GM23248 (cell line): ENCODE data around the gene SFXN2. TPM values are rescaled to one million over a fixed set of nuclear protein-coding genes. Genes with fewer than 3 reads are reported as not detected.

ENCODE experiments used
- DNase-seq: peaks from one replicate; pipeline ENCODE4 v3.0.0-alpha.2; 2015
- H2AFZ ChIP-seq: fragments of 200-600 bp; sonication (generic); 2 replicates; pipeline ENCODE4 v1.6.1; 2016; ENCODE audit warnings: antibody characterized with exemption
- H3F3A ChIP-seq: fragments of 200-600 bp; sonication (generic); 2 replicates; pipeline ENCODE4 v1.6.1; 2016; ENCODE audit warnings: mild to moderate bottlenecking, antibody characterized with exemption, mixed run types; ENCODE audit not compliant: insufficient read depth
- H3K27ac ChIP-seq: fragments of 200-600 bp; sonication (generic); 2 replicates; pipeline ENCODE4 v1.5.1; 2016; ENCODE audit warnings: mild to moderate bottlenecking
- H3K27me3 ChIP-seq: fragments of 200-600 bp; sonication (generic); replicated peaks from 2 replicates; pipeline ENCODE4 v1.6.1; 2016; ENCODE audit warnings: mild to moderate bottlenecking; ENCODE audit not compliant: insufficient read depth
- H3K36me3 ChIP-seq: fragments of 200-600 bp; sonication (generic); 2 replicates; pipeline ENCODE4 v1.6.1; 2016; ENCODE audit warnings: low read depth, mild to moderate bottlenecking
- H3K4me1 ChIP-seq: fragments of 200-600 bp; sonication (generic); 2 replicates; pipeline ENCODE4 v1.6.1; 2016; ENCODE audit warnings: mild to moderate bottlenecking; ENCODE audit not compliant: insufficient read depth
- H3K4me2 ChIP-seq: fragments of 200-600 bp; sonication (generic); one replicate; pipeline ENCODE4 v1.6.1; 2016; ENCODE audit warnings: mild to moderate bottlenecking; ENCODE audit not compliant: unreplicated experiment
- H3K4me3 ChIP-seq: fragments of 200-600 bp; sonication (generic); 2 replicates; pipeline ENCODE4 v1.5.1; 2016; ENCODE audit warnings: mild to moderate bottlenecking
- H3K79me2 ChIP-seq: fragments of 200-600 bp; sonication (generic); 2 replicates; pipeline ENCODE4 v1.6.1; 2016; ENCODE audit warnings: mild to moderate bottlenecking; ENCODE audit not compliant: insufficient read depth
- H3K9ac ChIP-seq: fragments of 200-600 bp; sonication (generic); 2 replicates; pipeline ENCODE4 v1.6.1; 2016; ENCODE audit warnings: mild to moderate bottlenecking
- H3K9me2 ChIP-seq: fragments of 200-600 bp; sonication (generic); 2 replicates; pipeline ENCODE4 v1.6.1; 2016; ENCODE audit warnings: mixed run types, mild to moderate bottlenecking, moderate library complexity; ENCODE audit not compliant: insufficient read depth
- H3K9me3 ChIP-seq: fragments of 200-600 bp; sonication (generic); one replicate; pipeline ENCODE4 v1.6.1; 2017; ENCODE audit warnings: low read depth
- H4K20me1 ChIP-seq: fragments of 200-600 bp; sonication (generic); 2 replicates; pipeline ENCODE4 v1.6.0; 2016; ENCODE audit not compliant: insufficient read depth
- EZH2 ChIP-seq: fragments of 200-600 bp; sonication (generic); IDR thresholded peaks from 2 replicates; pipeline ENCODE4 v1.6.1; 2018; ENCODE audit warnings: antibody characterized with exemption, mild to moderate bottlenecking; ENCODE audit not compliant: insufficient read depth, poor library complexity, severe bottlenecking
- EZH2phosphoT487 ChIP-seq: fragments of 200-600 bp; sonication (generic); IDR thresholded peaks from 2 replicates; pipeline ENCODE4 v1.6.1; 2018; ENCODE audit warnings: antibody characterized with exemption, moderate library complexity, mild to moderate bottlenecking, low read depth; ENCODE audit not compliant: insufficient read depth
- WGBS, 2 experiments: methylation state at CpG; one replicate each; pipeline ENCODE4 v1.1.6; 2015 to 2017; ENCODE audit warnings: low lambda C conversion rate in 2 of 2, low coverage in 1 of 2; ENCODE audit errors: missing lambda C conversion rate in 2 of 2; 5-methylcytosine and 5-hydroxymethylcytosine counted together
- in situ Hi-C: fragments of 300-500 bp; cut with MboI; formaldehyde crosslinking; loops from 2 replicates; pipeline ENCODE4 v1.15.0; 2020
- polyA plus RNA-seq: library from polyadenylated mRNA; unstranded; fragments of >200 nt; fragmentation: Nextera tagmentation; extraction: Ambion mirVana; gene quantifications from 2 replicates; pipeline ENCODE4 v1.2.1, GENCODE V29; 2016
- total RNA-seq: library from RNA; depleted of rRNA; stranded (reverse); fragments of >200 nt; shearing (Covaris generic); gene quantifications from 2 replicates; pipeline ENCODE4 v1.2.3, GENCODE V29; 2014; rRNA removed

SFXN2 gene
- total and polyA plus RNA-seq, 2 experiments from 2014 or later, result 1.1 to 1.7 TPM

GRCh38 chr10:102783568-102783967 lies 69.1 kb downstream of the SFXN2 start:
- Histone ChIP-seq H3K36me3 (no peaks in the 10 kb centered on the region), H3K9me3 (no peaks in the 10 kb centered on the region), H3K9ac (peak overlapping the region; percentile 76), H3K27me3 (no peaks in the 10 kb centered on the region), H3K79me2 (peaks cover 72% of the 10 kb centered on the region), H3F3A (peaks cover 45% of the 10 kb centered on the region), H4K20me1 (no peaks in the 10 kb centered on the region; the same call in 1 of the 2 replicates), H3K27ac (peak overlapping the region; percentile 94), H3K4me1 (peaks cover 46% of the 10 kb centered on the region), H2AFZ (no peak overlapping the region), H3K9me2 (no peaks in the 10 kb centered on the region), H3K4me2 (peak overlapping the region; percentile 63), H3K4me3 (peak overlapping the region; percentile 50)
- in situ Hi-C loops, result no loop called here
- TF ChIP-seq EZH2phosphoT487 (no peak), EZH2 (no peak)
- no peak for DNase-seq
- 52 to 55% methylated on average over 1 of the region's 1 CpG for WGBS, 2 experiments

- DNase-seq, result no peak
- no peak for TF ChIP-seq EZH2phosphoT487
- TF ChIP-seq EZH2, result no peak
- Histone ChIP-seq H3F3A (peaks cover 30% of the 10 kb centered on the region), H3K27ac (no peak overlapping the region), H4K20me1 (no peaks in the 10 kb centered on the region), H2AFZ (no peak overlapping the region), H3K4me2 (no peak overlapping the region), H3K9ac (no peak overlapping the region), H3K27me3 (no peaks in the 10 kb centered on the region), H3K36me3 (no peaks in the 10 kb centered on the region), H3K4me3 (no peak overlapping the region), H3K9me2 (no peaks in the 10 kb centered on the region), H3K4me1 (peaks cover 31% of the 10 kb centered on the region), H3K9me3 (no peaks in the 10 kb centered on the region), H3K79me2 (peaks cover 78% of the 10 kb centered on the region)
- in situ Hi-C loops, result no loop called here
- 52 to 54% methylated on average over 2 of the region's 2 CpGs for WGBS, 2 experiments
Measured at GRCh38 chr10:102785818-102786217, 71.4 kb downstream of the SFXN2 start.

- no peak overlapping the region for H2AFZ ChIP-seq
- peak overlapping the region; percentile 3; the same call in 1 of the 2 replicates for H3K9ac ChIP-seq
- no peak for TF ChIP-seq EZH2
- TF ChIP-seq EZH2phosphoT487, result no peak
- no peak overlapping the region for H3K4me3 ChIP-seq
- no peaks in the 10 kb centered on the region; the same call in 1 of the 2 replicates for H4K20me1 ChIP-seq
- H3K4me1 ChIP-seq, result peaks cover 15% of the 10 kb centered on the region
- no peaks in the 10 kb centered on the region for H3F3A ChIP-seq
- 56 to 64% methylated on average over 8 of the region's 8 CpGs for WGBS, 2 experiments
- no peaks in the 10 kb centered on the region for H3K36me3 ChIP-seq
- no peaks in the 10 kb centered on the region for H3K9me2 ChIP-seq
- H3K4me2 ChIP-seq, result no peak overlapping the region
- H3K27ac ChIP-seq, result peak overlapping the region; percentile 14; the same call in 1 of the 2 replicates
- no peaks in the 10 kb centered on the region for H3K27me3 ChIP-seq
- H3K9me3 ChIP-seq, result no peaks in the 10 kb centered on the region
- H3K79me2 ChIP-seq, result peaks cover 89% of the 10 kb centered on the region
- in situ Hi-C loops, result no loop called here
- DNase-seq, result peak; percentile 40
Measured at GRCh38 chr10:102791754-102792395, 77.4 kb downstream of the SFXN2 start.

Other genes starting within 250 kb of the SFXN2 start
- gene ACTR1A, start 211.9 kb upstream of the SFXN2 start, total RNA-seq, result 109 and 134 TPM in 2 replicates
- 127 and 134 TPM in 2 replicates for gene ACTR1A, start 211.9 kb upstream of the SFXN2 start, polyA plus RNA-seq
- gene SUFU, start 210.7 kb upstream of the SFXN2 start, total RNA-seq, result 3.1 and 3.7 TPM in 2 replicates
- gene SUFU, start 210.7 kb upstream of the SFXN2 start, polyA plus RNA-seq, result 5.0 and 5.5 TPM in 2 replicates
- gene TRIM8, start 70.2 kb upstream of the SFXN2 start, total RNA-seq, result 108 and 114 TPM in 2 replicates
- 35.6 and 37.5 TPM in 2 replicates for gene TRIM8, start 70.2 kb upstream of the SFXN2 start, polyA plus RNA-seq
- 3.8 and 5.9 TPM in 2 replicates for gene ARL3, start 239 bp upstream of the SFXN2 start, total RNA-seq
- 22.7 and 24.1 TPM in 2 replicates for gene ARL3, start 239 bp upstream of the SFXN2 start, polyA plus RNA-seq
- gene WBP1L, start 29.3 kb downstream of the SFXN2 start, total RNA-seq, result 42.7 and 57.4 TPM in 2 replicates
- 21.1 and 23.0 TPM in 2 replicates for gene WBP1L, start 29.3 kb downstream of the SFXN2 start, polyA plus RNA-seq
- not detected in 2 replicates for gene CYP17A1, start 122.8 kb downstream of the SFXN2 start, total RNA-seq
- gene CYP17A1, start 122.8 kb downstream of the SFXN2 start, polyA plus RNA-seq, result not detected in 2 replicates
- 26.8 and 30.5 TPM in 2 replicates for gene BORCS7, start 139.6 kb downstream of the SFXN2 start, total RNA-seq
- 33.2 and 37.8 TPM in 2 replicates for gene BORCS7, start 139.6 kb downstream of the SFXN2 start, polyA plus RNA-seq
- gene AS3MT, start 154.8 kb downstream of the SFXN2 start, total RNA-seq, result 1.3 and 2.3 TPM in 2 replicates
- gene AS3MT, start 154.8 kb downstream of the SFXN2 start, polyA plus RNA-seq, result 0.49 and 1.2 TPM in 2 replicates
- 4.0 and 5.7 TPM in 2 replicates for gene CNNM2, start 203.7 kb downstream of the SFXN2 start, total RNA-seq
- 1.0 and 1.3 TPM in 2 replicates for gene CNNM2, start 203.7 kb downstream of the SFXN2 start, polyA plus RNA-seq